ENCODE results near the gene RHBDD2. TPM values are rescaled to one million over a fixed set of nuclear protein-coding genes. Genes with fewer than 3 reads are reported as not detected.
"Not testable (repeated sequence)": the region's sequence is repeated elsewhere in the genome, so short reads cannot be mapped to it uniquely, and the experiment has no call there.

RHBDD2 gene
- total RNA-seq, 1 donor from 2014 or later, result 85.6 TPM

DNA sequence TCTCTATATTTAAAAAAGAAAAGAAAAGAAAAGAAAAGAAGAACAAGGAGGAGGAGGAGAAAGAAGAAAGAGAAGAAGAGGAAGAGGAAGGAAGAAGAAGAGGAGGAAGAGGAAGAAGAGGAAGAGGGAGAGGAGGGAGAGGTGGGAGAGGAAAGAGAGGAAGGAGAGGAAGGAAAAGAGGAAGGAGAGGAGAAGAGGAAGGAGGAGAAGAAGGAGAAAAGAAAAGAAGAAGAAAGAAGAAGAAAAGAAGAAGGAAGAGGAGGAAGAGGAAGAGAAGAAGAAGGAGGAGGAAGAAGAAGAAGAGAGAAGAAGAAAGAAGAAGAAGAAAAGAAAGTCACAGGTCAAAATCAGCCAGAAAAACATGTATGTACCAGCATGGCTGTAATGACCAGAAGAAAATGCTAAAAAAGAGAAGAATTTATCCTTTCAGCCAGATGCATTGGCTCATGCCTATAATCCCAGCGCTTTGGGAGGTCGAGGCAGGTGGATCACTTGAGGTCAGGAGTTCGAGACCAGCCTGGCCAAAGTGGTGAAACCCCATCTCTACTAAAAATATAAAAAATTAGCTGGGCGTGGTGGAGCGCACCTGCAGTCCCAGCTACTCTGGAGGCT, 30.8 kb downstream of the RHBDD2 start:
- no peak for DNase-seq
- TF ChIP-seq, protein P1, sequence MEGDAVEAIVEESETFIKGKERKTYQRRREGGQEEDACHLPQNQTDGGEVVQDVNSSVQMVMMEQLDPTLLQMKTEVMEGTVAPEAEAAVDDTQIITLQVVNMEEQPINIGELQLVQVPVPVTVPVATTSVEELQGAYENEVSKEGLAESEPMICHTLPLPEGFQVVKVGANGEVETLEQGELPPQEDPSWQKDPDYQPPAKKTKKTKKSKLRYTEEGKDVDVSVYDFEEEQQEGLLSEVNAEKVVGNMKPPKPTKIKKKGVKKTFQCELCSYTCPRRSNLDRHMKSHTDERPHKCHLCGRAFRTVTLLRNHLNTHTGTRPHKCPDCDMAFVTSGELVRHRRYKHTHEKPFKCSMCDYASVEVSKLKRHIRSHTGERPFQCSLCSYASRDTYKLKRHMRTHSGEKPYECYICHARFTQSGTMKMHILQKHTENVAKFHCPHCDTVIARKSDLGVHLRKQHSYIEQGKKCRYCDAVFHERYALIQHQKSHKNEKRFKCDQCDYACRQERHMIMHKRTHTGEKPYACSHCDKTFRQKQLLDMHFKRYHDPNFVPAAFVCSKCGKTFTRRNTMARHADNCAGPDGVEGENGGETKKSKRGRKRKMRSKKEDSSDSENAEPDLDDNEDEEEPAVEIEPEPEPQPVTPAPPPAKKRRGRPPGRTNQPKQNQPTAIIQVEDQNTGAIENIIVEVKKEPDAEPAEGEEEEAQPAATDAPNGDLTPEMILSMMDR (IDR thresholded peaks at IDR 0.05; ENCODE audit: partially characterized antibody, unreplicated experiment), result no peak
- H3K9me3 Mint-ChIP-seq (ENCODE audit: unreplicated experiment), result peaks cover 7% of the 10 kb centered on the region
- peaks cover 5% of the 10 kb centered on the region for H3K27me3 Mint-ChIP-seq (ENCODE audit: unreplicated experiment)
- H3K4me1 Mint-ChIP-seq (ENCODE audit: low read depth, unreplicated experiment), result peaks cover 5% of the 10 kb centered on the region
- no peak overlapping the region for H3K27ac Mint-ChIP-seq (ENCODE audit: unreplicated experiment)
- no peaks in the 10 kb centered on the region for H3K36me3 Mint-ChIP-seq (ENCODE audit: unreplicated experiment)
- H3K4me3 Mint-ChIP-seq (ENCODE audit: unreplicated experiment), result no peak overlapping the region

- H3K27ac Mint-ChIP-seq (ENCODE audit: unreplicated experiment); H3K36me3 Mint-ChIP-seq (ENCODE audit: unreplicated experiment); H3K9me3 Mint-ChIP-seq (ENCODE audit: unreplicated experiment); DNase-seq; H3K4me1 Mint-ChIP-seq (ENCODE audit: low read depth, unreplicated experiment); H3K27me3 Mint-ChIP-seq (ENCODE audit: unreplicated experiment); H3K4me3 Mint-ChIP-seq (ENCODE audit: unreplicated experiment): not testable (repeated sequence)
These were observed 32.4 kb downstream of the RHBDD2 start for GRCh38 chr7:75911186-75911585.

DNA sequence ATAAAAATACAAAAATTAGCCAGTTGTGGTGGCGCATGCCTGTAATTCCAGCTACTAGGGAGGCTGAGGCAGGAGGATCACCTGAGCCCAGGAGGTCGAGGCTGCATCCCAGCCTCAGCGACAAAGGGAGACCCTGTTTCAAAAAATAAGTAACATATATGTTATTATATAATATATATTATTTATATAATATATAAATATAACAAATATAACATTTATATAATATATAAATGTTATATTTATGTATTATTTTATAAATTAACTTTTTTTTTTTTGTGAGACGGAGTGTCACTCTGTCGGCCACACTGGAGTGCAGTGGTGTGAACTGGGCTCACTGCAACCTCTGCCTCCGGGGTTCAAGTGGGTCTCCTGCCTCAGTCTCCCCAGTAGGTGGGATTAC, 34.6 kb downstream of the RHBDD2 start:
- TF ChIP-seq, protein P1 (IDR thresholded peaks at IDR 0.05; ENCODE audit: partially characterized antibody, unreplicated experiment), result no peak
- Mint-ChIP-seq H3K4me1 (ENCODE audit: low read depth, unreplicated experiment) (peaks cover 5% of the 10 kb centered on the region), H3K36me3 (ENCODE audit: unreplicated experiment) (no peaks in the 10 kb centered on the region), H3K27ac (ENCODE audit: unreplicated experiment) (no peak overlapping the region), H3K9me3 (ENCODE audit: unreplicated experiment) (peaks cover 5% of the 10 kb centered on the region), H3K27me3 (ENCODE audit: unreplicated experiment) (no peaks in the 10 kb centered on the region), H3K4me3 (ENCODE audit: unreplicated experiment) (no peak overlapping the region)
- DNase-seq, result no peak

DNA sequence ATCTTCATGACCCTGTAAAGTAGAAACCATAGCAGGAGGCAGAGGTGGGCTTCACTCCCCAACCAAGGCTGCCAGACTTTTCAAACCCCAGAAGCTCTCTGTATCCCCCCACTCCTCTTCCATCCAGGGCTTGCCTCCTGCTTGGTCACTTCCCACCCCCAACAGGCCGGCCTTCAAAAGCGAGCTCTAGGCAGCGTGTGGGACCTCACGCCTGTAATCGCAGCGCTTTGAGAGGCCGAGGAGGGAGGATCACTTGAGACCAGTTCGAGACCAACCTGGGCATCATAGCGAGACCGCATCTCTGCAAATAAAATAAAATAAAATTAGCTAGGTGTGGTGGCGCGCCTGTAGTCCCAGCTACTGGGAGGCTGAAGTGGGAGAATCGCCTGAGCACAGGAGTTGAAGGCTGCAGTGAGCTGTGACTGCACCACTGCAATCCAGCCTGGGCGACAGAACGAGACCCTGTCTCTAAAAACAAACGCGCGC, 35.4 kb downstream of the RHBDD2 start:
- Mint-ChIP-seq H3K4me1 (ENCODE audit: low read depth, unreplicated experiment) (peaks cover 10% of the 10 kb centered on the region), H3K9me3 (ENCODE audit: unreplicated experiment) (peaks cover 2% of the 10 kb centered on the region), H3K27me3 (ENCODE audit: unreplicated experiment) (no peaks in the 10 kb centered on the region), H3K27ac (ENCODE audit: unreplicated experiment) (peak overlapping the region; percentile 48), H3K4me3 (ENCODE audit: unreplicated experiment) (peak overlapping the region; percentile 86), H3K36me3 (ENCODE audit: unreplicated experiment) (no peaks in the 10 kb centered on the region)
- no peak for DNase-seq
- TF ChIP-seq, protein P1 (IDR thresholded peaks at IDR 0.05; ENCODE audit: partially characterized antibody, unreplicated experiment), result no peak

DNA sequence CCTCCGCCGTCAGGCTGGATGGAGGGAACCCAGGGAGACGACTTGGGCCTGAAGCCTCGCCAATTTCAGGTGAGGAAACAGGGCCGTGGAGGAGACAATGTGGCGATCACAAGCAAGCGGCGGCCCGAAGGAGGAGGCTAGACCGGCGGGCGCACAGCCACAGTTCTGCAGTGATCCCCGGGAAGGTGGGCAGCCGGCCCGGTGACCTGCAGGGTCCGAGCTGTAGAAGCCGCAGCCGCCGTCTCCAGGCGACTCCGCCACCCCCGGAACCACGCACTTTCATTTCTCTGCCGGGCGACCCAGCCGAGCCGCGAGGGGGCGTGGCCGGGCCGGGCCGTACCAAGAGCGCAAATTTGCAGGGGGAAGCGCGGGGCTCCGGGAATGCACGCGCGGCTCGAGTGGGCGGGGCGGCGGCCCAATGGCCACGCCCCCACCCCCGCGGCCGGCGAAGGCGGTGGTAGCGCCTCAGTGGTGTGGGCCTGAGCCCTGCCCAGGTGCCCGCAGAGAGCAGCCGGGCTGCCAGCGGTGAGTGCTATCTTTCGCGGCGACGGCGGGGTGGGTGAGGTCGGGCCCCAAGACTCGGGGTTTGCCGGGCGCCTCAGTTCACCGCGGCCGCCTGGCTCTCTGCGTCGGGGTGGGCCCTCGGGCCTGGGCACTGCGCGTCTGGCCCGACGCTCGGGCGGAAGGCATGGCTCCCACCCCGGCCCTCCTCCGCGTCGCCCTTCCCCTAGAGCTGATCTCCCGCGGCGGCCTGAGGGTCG, 36.0 kb downstream of the RHBDD2 start, which contains the start of gene POR:
POR (plus strand) TSS at position 501 of the 761 bp plus-strand sequence. CDS start 38,847 bp downstream, outside the sequence.
- Mint-ChIP-seq H3K27me3 (ENCODE audit: unreplicated experiment) (no peaks in the 10 kb centered on the region), H3K4me3 (ENCODE audit: unreplicated experiment) (peak within 1 kb of the TSS; percentile 86), H3K4me1 (ENCODE audit: low read depth, unreplicated experiment) (peaks cover 14% of the 10 kb centered on the region), H3K36me3 (ENCODE audit: unreplicated experiment) (no peaks in the 10 kb centered on the region), H3K9me3 (ENCODE audit: unreplicated experiment) (peaks cover 2% of the 10 kb centered on the region), H3K27ac (ENCODE audit: unreplicated experiment) (peak within 1 kb of the TSS; percentile 48)
- DNase-seq, result peak; percentile 95
- TF ChIP-seq, protein P1 (IDR thresholded peaks at IDR 0.05; ENCODE audit: partially characterized antibody, unreplicated experiment), result no peak

All from glutamatergic neuron (in vitro differentiated cells).